Osteoblast (primary cell): ENCODE results near the gene IL36RN. TPM values are rescaled to one million over a fixed set of nuclear protein-coding genes. Genes with fewer than 3 reads are reported as not detected.

ENCODE experiments used
- DNase-seq: peaks from one replicate; pipeline ENCODE4 v3.0.0; 2011; ENCODE audit warnings: low spot score, mixed read lengths; ENCODE audit not compliant: insufficient read length; ENCODE audit errors: missing footprints
- H2AFZ ChIP-seq: 2 replicates; pipeline ENCODE4 v1.6.0; 2011; ENCODE audit warnings: mild to moderate bottlenecking, low read length
- H3K27ac ChIP-seq: 2 replicates; pipeline ENCODE4 v1.5.1; 2011; ENCODE audit warnings: mild to moderate bottlenecking, low read depth, low read length, moderate library complexity
- H3K27me3 ChIP-seq: 2 replicates; pipeline ENCODE4 v1.6.0; 2012; ENCODE audit warnings: mild to moderate bottlenecking, control low read depth, inconsistent platforms, low read length, moderate library complexity; ENCODE audit not compliant: insufficient read depth
- H3K36me3 ChIP-seq: 2 replicates; pipeline ENCODE4 v1.5.1; 2011; ENCODE audit warnings: mild to moderate bottlenecking, low read length, control low read depth, moderate library complexity; ENCODE audit not compliant: insufficient read depth
- H3K4me1 ChIP-seq: 2 replicates; pipeline ENCODE4 v1.5.1; 2011; ENCODE audit warnings: mild to moderate bottlenecking, low read length, control low read depth, moderate library complexity; ENCODE audit not compliant: insufficient read depth
- H3K4me2 ChIP-seq: 2 replicates; pipeline ENCODE4 v1.6.0; 2011; ENCODE audit warnings: mild to moderate bottlenecking, low read length; ENCODE audit not compliant: insufficient read depth
- H3K4me3 ChIP-seq: fragments of 200-600 bp; sonication (generic); 3 replicates; pipeline ENCODE4 v1.5.1; 2012; ENCODE audit warnings: mild to moderate bottlenecking, low read length, inconsistent platforms; ENCODE audit not compliant: insufficient read depth
- H3K79me2 ChIP-seq: 2 replicates; pipeline ENCODE4 v1.6.0; 2012; ENCODE audit warnings: mild to moderate bottlenecking, low read length, control low read depth, inconsistent platforms; ENCODE audit not compliant: insufficient read depth
- H3K9me3 ChIP-seq: 2 replicates; pipeline ENCODE4 v1.5.1; 2011; ENCODE audit warnings: low read depth, low read length, control low read depth
- H4K20me1 ChIP-seq: 2 replicates; pipeline ENCODE4 v1.6.0; 2012; ENCODE audit warnings: mild to moderate bottlenecking, low read length, control low read depth; ENCODE audit not compliant: insufficient read depth
- CTCF ChIP-seq: IDR thresholded peaks from 2 replicates; pipeline ENCODE4 v1.5.1; 2011; ENCODE audit warnings: mild to moderate bottlenecking, low read depth, low read length, moderate library complexity; ENCODE audit errors: extremely low read depth
- total RNA-seq: library from RNA; depleted of rRNA; stranded (reverse); fragments of >200 nt; gene quantifications from 2 replicates; pipeline ENCODE4 v1.2.3, GENCODE V29; 2012

The IL36RN gene
- total RNA-seq, 1 donor: not detected

GRCh38 chr2:113034016-113034415, 25.0 kb upstream of the IL36RN start:
- peaks cover 50% of the 10 kb centered on the region for H3K27me3 ChIP-seq
- no peaks in the 10 kb centered on the region for H3K4me1 ChIP-seq
- H3K79me2 ChIP-seq: no peaks in the 10 kb centered on the region
- TF ChIP-seq CTCF: no peak
- no peaks in the 10 kb centered on the region for H3K36me3 ChIP-seq
- no peak overlapping the region for H3K4me2 ChIP-seq
- no peak overlapping the region for H3K4me3 ChIP-seq
- H4K20me1 ChIP-seq: no peaks in the 10 kb centered on the region
- H2AFZ ChIP-seq: no peak overlapping the region
- DNase-seq: no peak
- H3K9me3 ChIP-seq: no peaks in the 10 kb centered on the region
- no peak overlapping the region for H3K27ac ChIP-seq

GRCh38 chr2:113036763-113037162, 22.2 kb upstream of the IL36RN start:
- no peaks in the 10 kb centered on the region for H3K4me1 ChIP-seq
- H4K20me1 ChIP-seq: no peaks in the 10 kb centered on the region
- no peak overlapping the region for H3K4me3 ChIP-seq
- peaks cover 48% of the 10 kb centered on the region for H3K27me3 ChIP-seq
- H3K79me2 ChIP-seq: no peaks in the 10 kb centered on the region
- no peak overlapping the region for H3K27ac ChIP-seq
- H3K36me3 ChIP-seq: no peaks in the 10 kb centered on the region
- TF ChIP-seq CTCF: no peak
- no peaks in the 10 kb centered on the region for H3K9me3 ChIP-seq
- no peak overlapping the region for H3K4me2 ChIP-seq
- DNase-seq: no peak
- no peak overlapping the region for H2AFZ ChIP-seq

- Histone ChIP-seq H3K36me3 (no peaks in the 10 kb centered on the region), H3K79me2 (no peaks in the 10 kb centered on the region), H3K4me2 (no peak overlapping the region), H3K4me3 (no peak overlapping the region), H3K27ac (no peak overlapping the region), H3K27me3 (peaks cover 40% of the 10 kb centered on the region), H3K4me1 (no peaks in the 10 kb centered on the region), H2AFZ (no peak overlapping the region), H3K9me3 (no peaks in the 10 kb centered on the region), H4K20me1 (no peaks in the 10 kb centered on the region)
- TF ChIP-seq CTCF: no peak
- DNase-seq: no peak
Measured at GRCh38 chr2:113038291-113038690, 20.7 kb upstream of the IL36RN start.

- H3K36me3 ChIP-seq: no peaks in the 10 kb centered on the region
- no peak overlapping the region for H3K4me2 ChIP-seq
- no peak overlapping the region for H3K27ac ChIP-seq
- no peaks in the 10 kb centered on the region for H3K9me3 ChIP-seq
- H4K20me1 ChIP-seq: no peaks in the 10 kb centered on the region
- peaks cover 43% of the 10 kb centered on the region for H3K27me3 ChIP-seq
- no peak overlapping the region for H3K4me3 ChIP-seq
- no peaks in the 10 kb centered on the region for H3K79me2 ChIP-seq
- TF ChIP-seq CTCF: no peak
- no peak overlapping the region for H2AFZ ChIP-seq
- no peak for DNase-seq
- no peaks in the 10 kb centered on the region for H3K4me1 ChIP-seq
Measured at GRCh38 chr2:113039158-113039557, 19.8 kb upstream of the IL36RN start.
